K562 (cell line): Measurements from ENCODE around the gene TULP3. TPM values are rescaled to one million over a fixed set of nuclear protein-coding genes. Genes with fewer than 3 reads are reported as not detected.
A peak's percentile ranks its signal among the peaks of the same experiment; 100 is the strongest.

Experiments
- CTCF ChIP-seq, 3 experiments: IDR thresholded peaks in 2 of 3; conservative IDR thresholded peaks in 1 of 3; 2 replicates each; pipeline ENCODE4 v1.5.1; 2011 to 2012; ENCODE audit warnings: low read length in 3 of 3, mild to moderate bottlenecking in 3 of 3, control low read depth in 2 of 3, improper control_type of control experiment in 1 of 3, inconsistent platforms in 1 of 3, low read depth in 1 of 3, mixed read lengths in 1 of 3, moderate library complexity in 1 of 3; ENCODE audit not compliant: insufficient read depth in 2 of 3
- FOXJ3 ChIP-seq: sonication (generic); formaldehyde crosslinking; IDR thresholded peaks from 2 replicates; pipeline ENCODE4 v1.4.0; 2020; ENCODE audit warnings: mild to moderate bottlenecking, missing genetic modification reagents
- GATAD2A ChIP-seq: fragments of 450-650 bp; IDR thresholded peaks from 2 replicates; pipeline ENCODE4 v1.6.1; 2017
- KDM1A ChIP-seq, 2 experiments: fragments of 450-650 bp; IDR thresholded peaks; 2 replicates each; pipeline ENCODE4 v1.6.1; 2016; ENCODE audit warnings: mild to moderate bottlenecking in 2 of 2
- LCOR ChIP-seq: sonication (generic); formaldehyde crosslinking; IDR thresholded peaks from 2 replicates; pipeline ENCODE4 v1.8.0; 2022; ENCODE audit warnings: mild to moderate bottlenecking, missing genetic modification reagents
- PHF8 ChIP-seq: fragments of 200-600 bp; sonication (generic); IDR thresholded peaks from 2 replicates; pipeline ENCODE4 v1.6.1; 2012; ENCODE audit warnings: mixed run types, mild to moderate bottlenecking, inconsistent platforms, low read length, moderate library complexity, borderline replicate concordance
- POLR2AphosphoS2 ChIP-seq: IDR thresholded peaks from 2 replicates; pipeline ENCODE4 v1.6.1; 2012; ENCODE audit warnings: low read length, improper control_type of control experiment
- PRDM10 ChIP-seq: fragments of 450-650 bp; IDR thresholded peaks from 2 replicates; pipeline ENCODE4 v1.6.1; 2018; ENCODE audit not compliant: partially characterized antibody
- RB1 ChIP-seq: fragments of 450-650 bp; IDR thresholded peaks from 2 replicates; pipeline ENCODE4 v1.6.1; 2017; ENCODE audit warnings: low read depth, mild to moderate bottlenecking
- RBBP5 ChIP-seq: fragments of 200-600 bp; sonication (generic); IDR thresholded peaks from 2 replicates; pipeline ENCODE4 v1.6.1; 2012; ENCODE audit warnings: borderline replicate concordance, mild to moderate bottlenecking, low read length, control low read depth, inconsistent platforms; ENCODE audit not compliant: insufficient read depth, poor library complexity, severe bottlenecking
- RBFOX2 ChIP-seq: fragments of 200-400 bp; formaldehyde crosslinking; IDR thresholded peaks from 2 replicates; pipeline ENCODE4 v1.6.1; 2017; ENCODE audit warnings: low read depth, mild to moderate bottlenecking, low read length, moderate library complexity
- RFX1 ChIP-seq: fragments of 450-650 bp; IDR thresholded peaks from 2 replicates; pipeline ENCODE4 v1.6.1; 2016; ENCODE audit warnings: mild to moderate bottlenecking, moderate library complexity
- TRIM24 ChIP-seq, 2 experiments: fragments of 450-650 bp; IDR thresholded peaks; 2 replicates each; pipeline ENCODE4 v1.6.1; 2016
- ZNF197 ChIP-seq: fragments of 200-800 bp; sonication (Bioruptor generic); IDR thresholded peaks from 2 replicates; pipeline ENCODE4 v1.6.1; 2016; ENCODE audit warnings: low read depth, missing genetic modification characterization, missing compliant biosample characterization
- ZNF583 ChIP-seq: fragments of 250-450 bp; sonication (Bioruptor Pico); IDR thresholded peaks from 2 replicates; pipeline ENCODE4 v1.4.0; 2020
- polyA plus RNA-seq, 8 experiments: library from polyadenylated mRNA; depleted of rRNA in 4 of 8; stranded (reverse) in 5 of 8; unstranded in 3 of 8; fragments of >200 nt; fragmentation: Nextera tagmentation in 2 of 8; fragmentation: Illumina TruSeq in 1 of 8; extraction: Ambion mirVana in 2 of 8; extraction: Trizol in 1 of 8; gene quantifications; 2 replicates each; pipeline versions ENCODE4 v1.2.1 to v1.2.3, GENCODE V29; 2011 to 2014; ENCODE audit warnings: inconsistent platforms in 1 of 8, missing spikeins in 1 of 8
- total RNA-seq, 7 experiments: library from RNA; depleted of rRNA in 6 of 7; stranded (reverse); fragments of >200 nt in 6 of 7; fragmentation: Illumina TruSeq in 2 of 7; extraction: Trizol in 2 of 7; gene quantifications; 2 replicates each; pipeline versions ENCODE4 v1.2.1 to v1.2.3, GENCODE V29; 2011 to 2021; ENCODE audit warnings: low replicate concordance in 1 of 7
- TF ChIP-seq, protein P1 (sequence below): sonication (generic); formaldehyde crosslinking; IDR thresholded peaks from 2 replicates; pipeline ENCODE4 v1.8.0; 2022; ENCODE audit warnings: missing genetic modification reagents, mild to moderate bottlenecking, borderline replicate concordance
- TF ChIP-seq, protein P2 (sequence below): sonication (generic); formaldehyde crosslinking; IDR thresholded peaks from 2 replicates; pipeline ENCODE4 v1.9.0; 2022; ENCODE audit warnings: mild to moderate bottlenecking, missing genetic modification reagents

Gene TULP3
- total and polyA plus RNA-seq, 9 of the 15 experiments (the other 6 are each of a cell fraction or from before 2014, with no cell fraction given), result 3.6 to 13.3 (median 7.3) TPM

DNA sequence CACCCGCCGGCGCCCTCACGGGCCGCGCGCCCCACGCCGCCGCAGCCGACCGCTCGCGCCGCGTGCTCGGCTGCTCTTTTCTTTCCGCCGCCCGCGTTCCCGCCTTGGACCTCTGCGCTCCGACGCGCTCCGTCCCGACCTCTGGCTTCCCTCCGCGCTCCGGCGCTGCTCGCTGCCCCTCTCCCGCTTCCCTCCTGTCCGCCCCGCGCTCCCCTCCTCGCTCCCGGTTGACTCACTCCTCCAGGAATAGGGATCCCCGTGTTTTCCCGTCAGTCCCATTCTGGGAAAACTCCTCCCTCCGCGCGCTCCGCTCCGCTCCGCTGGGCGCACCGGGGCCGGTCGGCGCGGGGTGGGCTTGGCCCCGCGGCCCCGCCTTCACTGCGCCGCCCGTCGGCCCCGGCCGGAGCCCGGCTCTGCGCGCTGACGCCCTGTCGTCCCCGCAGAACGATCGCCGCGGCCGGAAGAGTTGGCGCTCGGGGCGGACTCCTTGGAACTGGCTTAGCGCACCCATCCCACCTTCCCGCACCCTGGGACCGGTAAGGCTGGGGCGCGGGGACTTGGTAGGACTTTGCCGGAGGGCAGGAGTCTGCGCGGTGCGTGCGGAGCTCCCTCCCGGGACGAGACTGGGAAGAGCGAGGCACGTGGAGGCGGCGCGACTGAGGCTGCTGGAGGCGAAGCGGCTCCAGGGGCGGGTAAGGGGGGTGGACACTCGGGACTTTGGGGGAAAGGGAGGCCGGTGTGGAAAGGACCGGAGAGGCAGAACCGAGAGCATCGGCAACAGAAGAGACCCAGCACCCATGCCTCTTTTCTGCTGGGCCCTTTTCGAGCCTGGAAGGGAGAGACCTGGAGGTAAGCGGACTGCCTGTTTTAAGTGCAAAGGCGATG is 69.1 kb downstream of the TULP3 start (continued):
- TF ChIP-seq, protein P1, sequence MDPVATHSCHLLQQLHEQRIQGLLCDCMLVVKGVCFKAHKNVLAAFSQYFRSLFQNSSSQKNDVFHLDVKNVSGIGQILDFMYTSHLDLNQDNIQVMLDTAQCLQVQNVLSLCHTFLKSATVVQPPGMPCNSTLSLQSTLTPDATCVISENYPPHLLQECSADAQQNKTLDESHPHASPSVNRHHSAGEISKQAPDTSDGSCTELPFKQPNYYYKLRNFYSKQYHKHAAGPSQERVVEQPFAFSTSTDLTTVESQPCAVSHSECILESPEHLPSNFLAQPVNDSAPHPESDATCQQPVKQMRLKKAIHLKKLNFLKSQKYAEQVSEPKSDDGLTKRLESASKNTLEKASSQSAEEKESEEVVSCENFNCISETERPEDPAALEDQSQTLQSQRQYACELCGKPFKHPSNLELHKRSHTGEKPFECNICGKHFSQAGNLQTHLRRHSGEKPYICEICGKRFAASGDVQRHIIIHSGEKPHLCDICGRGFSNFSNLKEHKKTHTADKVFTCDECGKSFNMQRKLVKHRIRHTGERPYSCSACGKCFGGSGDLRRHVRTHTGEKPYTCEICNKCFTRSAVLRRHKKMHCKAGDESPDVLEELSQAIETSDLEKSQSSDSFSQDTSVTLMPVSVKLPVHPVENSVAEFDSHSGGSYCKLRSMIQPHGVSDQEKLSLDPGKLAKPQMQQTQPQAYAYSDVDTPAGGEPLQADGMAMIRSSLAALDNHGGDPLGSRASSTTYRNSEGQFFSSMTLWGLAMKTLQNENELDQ (CRISPR knock-in tag), result no peak
- TF ChIP-seq GATAD2A (no peak), POLR2AphosphoS2 (no peak), ZNF197 (no peak), RFX1 (no peak), TRIM24 (IDR thresholded peaks at IDR 0.05) (no peak), RBBP5 (no peak), RB1 (0 out of 2 replicates have a peak, but pooled peaks have one; percentile 14), CTCF (IDR thresholded peaks at IDR 0.05 in 2 of 3, conservative IDR thresholded peaks at IDR 0.05 in 1 of 3; ENCODE audit: insufficient read depth in 2 of 3, low read depth in 1 of 3, low read length in 3 of 3) (0 out of 6 replicates have a peak, but pooled peaks of 1 of the 3 experiments have one; percentile 4), FOXJ3 (no peak), ZNF583 (CRISPR knock-in tag) (no peak), RBFOX2 (peak; percentile 75), PRDM10 (no peak), PHF8 (peak; percentile 38; the same call in 1 of the 2 replicates), LCOR (CRISPR knock-in tag) (no peak), KDM1A (IDR thresholded peaks at IDR 0.05) (no peak)
- TF ChIP-seq, protein P2, sequence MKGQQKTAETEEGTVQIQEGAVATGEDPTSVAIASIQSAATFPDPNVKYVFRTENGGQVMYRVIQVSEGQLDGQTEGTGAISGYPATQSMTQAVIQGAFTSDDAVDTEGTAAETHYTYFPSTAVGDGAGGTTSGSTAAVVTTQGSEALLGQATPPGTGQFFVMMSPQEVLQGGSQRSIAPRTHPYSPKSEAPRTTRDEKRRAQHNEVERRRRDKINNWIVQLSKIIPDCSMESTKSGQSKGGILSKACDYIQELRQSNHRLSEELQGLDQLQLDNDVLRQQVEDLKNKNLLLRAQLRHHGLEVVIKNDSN, result peak; percentile 14; the same call in 1 of the 2 replicates
